GM19240 (cell line): ENCODE data around the gene OR10H2.
"Not testable (repeated sequence)": the region's sequence is repeated elsewhere in the genome, so short reads cannot be mapped to it uniquely, and the experiment has no call there.

Experiments
- DNase-seq: peaks from one replicate; pipeline ENCODE4 v3.0.0; 2011; ENCODE audit warnings: low spot score; ENCODE audit not compliant: insufficient read length

Gene OR10H2

GRCh38 chr19:15759962-15760565 is 32.2 kb downstream of the OR10H2 start:
- no peak for DNase-seq

DNA sequence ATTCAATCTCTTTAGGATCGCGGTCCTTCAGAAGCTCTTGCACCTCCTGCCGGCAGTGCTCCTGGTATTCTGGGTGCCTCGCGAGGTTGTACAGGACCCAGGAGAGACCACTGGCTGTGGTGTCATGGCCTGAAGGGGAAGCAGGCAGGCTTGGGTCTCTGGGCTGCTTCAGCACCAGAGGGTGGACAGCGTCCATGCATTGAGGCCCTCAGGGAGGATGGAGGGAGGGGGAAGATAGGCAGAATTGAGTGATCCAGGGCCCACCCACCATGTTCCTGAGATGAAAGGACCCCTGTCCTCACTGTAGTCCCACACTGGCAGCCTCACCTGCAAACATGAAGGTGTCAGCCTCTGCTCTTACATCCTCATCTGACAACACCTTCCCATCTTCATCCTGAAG is 41.8 kb downstream of the OR10H2 start:
- DNase-seq: no peak

GRCh38 chr19:15774159-15774558 is 46.3 kb downstream of the OR10H2 start:
- not testable (repeated sequence) for DNase-seq

DNA sequence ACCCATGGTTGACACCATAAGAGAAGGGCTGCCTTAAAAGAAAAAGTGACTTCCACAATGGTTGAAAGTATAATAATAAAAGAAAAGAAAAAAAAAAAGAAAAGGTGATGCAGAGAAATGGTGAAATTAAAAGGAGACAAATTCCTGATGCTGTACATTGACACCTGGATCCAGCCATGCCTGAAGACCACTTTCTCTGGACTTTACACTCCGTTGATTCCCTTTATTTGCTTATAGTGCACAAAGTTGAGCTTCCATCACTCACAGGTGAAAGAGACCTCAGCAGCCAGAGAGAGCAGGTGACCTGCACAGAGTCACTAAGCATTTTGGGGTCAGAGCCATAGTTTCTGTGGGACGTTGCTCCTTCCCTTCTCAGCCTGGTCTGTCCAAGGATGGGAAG is 47.4 kb downstream of the OR10H2 start:
- no peak for DNase-seq

GRCh38 chr19:15776264-15776663 is 48.4 kb downstream of the OR10H2 start:
- DNase-seq: no peak

DNA sequence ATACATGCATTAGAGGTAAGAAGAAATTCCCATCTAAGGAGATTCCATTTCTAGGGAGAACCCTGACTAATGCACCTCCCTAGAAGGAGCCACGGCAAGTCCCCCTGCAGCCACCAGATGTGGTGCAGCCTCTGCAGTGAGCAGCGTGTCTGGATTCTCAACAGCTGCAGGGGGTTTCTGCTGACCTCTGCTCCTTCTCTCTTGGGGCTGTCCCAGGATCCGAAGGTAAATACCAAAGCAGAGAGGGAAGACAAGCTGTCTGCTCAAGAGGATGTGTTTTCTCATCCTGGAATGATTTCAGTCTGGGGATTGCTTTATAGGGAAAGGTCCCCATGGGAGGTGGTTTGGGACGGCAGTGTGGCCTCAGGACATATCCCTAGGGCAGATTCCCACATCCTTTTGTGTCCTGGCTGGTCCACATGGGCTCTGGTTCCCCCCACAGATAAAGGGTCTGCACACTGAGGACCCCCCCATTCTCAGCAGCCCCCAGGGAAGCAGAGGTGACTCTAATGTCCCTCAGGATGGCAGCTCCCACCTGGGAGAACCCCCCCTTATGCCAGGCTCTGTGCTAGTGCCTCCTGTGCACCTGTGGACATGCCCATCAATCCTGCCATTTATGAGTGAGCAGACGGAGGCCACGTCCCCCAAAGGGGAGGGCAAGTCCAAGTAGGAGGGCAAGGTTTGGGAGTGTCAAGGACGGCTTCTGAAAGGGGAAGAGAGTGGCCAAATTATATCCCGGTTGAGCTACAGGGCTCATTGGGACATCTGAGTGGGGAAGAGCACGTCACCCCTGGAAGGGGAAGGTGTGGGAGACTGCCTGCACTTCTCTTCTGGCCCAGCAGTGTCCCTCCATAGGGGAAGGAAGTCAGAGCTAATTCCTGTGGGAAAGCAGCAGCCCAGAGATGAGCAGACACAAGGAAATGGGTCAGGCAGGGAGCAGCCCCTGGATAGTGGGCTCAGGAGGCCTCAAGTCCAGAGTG is 49.5 kb downstream of the OR10H2 start:
- no peak for DNase-seq
